Muscle of arm (tissue), 12 donors: ENCODE measurements around the gene IQGAP2. TPM values are rescaled to one million over a fixed set of nuclear protein-coding genes. Genes with fewer than 3 reads are reported as not detected.
A peak's percentile ranks its signal among the peaks of the same experiment; 100 is the strongest.

Experiments used
- DNase-seq: peaks from one replicate; pipeline ENCODE4 v3.0.0-alpha.2; 2013
- polyA plus RNA-seq, 12 donors: library from polyadenylated mRNA; unstranded; fragments of 120-200 nt; gene quantifications; one replicate each; pipeline ENCODE4 v1.2.1, GENCODE V29; 2013; ENCODE audit not compliant: insufficient read length in 12 of 12

IQGAP2 gene
- polyA plus RNA-seq, 12 donors = 7.7 to 38.7 (median 13.0) TPM; not detected in 1

GRCh38 chr5:76607353-76607871, 204.3 kb downstream of the IQGAP2 start:
- DNase-seq = no peak

GRCh38 chr5:76608833-76609232, 205.7 kb downstream of the IQGAP2 start:
- DNase-seq = peak; percentile 54

GRCh38 chr5:76610196-76610595, 207.1 kb downstream of the IQGAP2 start:
- DNase-seq = no peak

- no peak for DNase-seq
These were observed 209.9 kb downstream of the IQGAP2 start for GRCh38 chr5:76612942-76613341.

GRCh38 chr5:76615759-76616158, 212.7 kb downstream of the IQGAP2 start:
- DNase-seq = no peak

GRCh38 chr5:76616206-76616605, 213.1 kb downstream of the IQGAP2 start:
- no peak for DNase-seq

- DNase-seq = no peak
These were observed 214.1 kb downstream of the IQGAP2 start for GRCh38 chr5:76617229-76617628.

- DNase-seq = no peak
These were observed 214.6 kb downstream of the IQGAP2 start for GRCh38 chr5:76617675-76618074.

- no peak for DNase-seq
These were observed 217.1 kb downstream of the IQGAP2 start for GRCh38 chr5:76620166-76620565.

- no peak for DNase-seq
These were observed 219.0 kb downstream of the IQGAP2 start for GRCh38 chr5:76622076-76622475.

- no peak for DNase-seq
These were observed 220.0 kb downstream of the IQGAP2 start, which contains the start of gene F2RL2 for GRCh38 chr5:76622973-76623596. F2RL2 (minus strand) TSS chr5:76623403; CDS start chr5:76623230, 173 bp downstream.

GRCh38 chr5:76625087-76625815, 222.2 kb downstream of the IQGAP2 start:
- DNase-seq = no peak

- no peak for DNase-seq
These were observed 223.7 kb downstream of the IQGAP2 start for GRCh38 chr5:76626738-76627137.

GRCh38 chr5:76634661-76635060, 231.6 kb downstream of the IQGAP2 start:
- DNase-seq = no peak

- DNase-seq = no peak
These were observed 234.4 kb downstream of the IQGAP2 start for GRCh38 chr5:76637490-76637889.

- DNase-seq = no peak
These were observed 235.4 kb downstream of the IQGAP2 start for GRCh38 chr5:76638479-76638878.

- peak; percentile 69 for DNase-seq
These were observed 238.5 kb downstream of the IQGAP2 start for GRCh38 chr5:76641514-76642120.

GRCh38 chr5:76642390-76643040, 239.4 kb downstream of the IQGAP2 start:
- no peak for DNase-seq

GRCh38 chr5:76643371-76643770, 240.3 kb downstream of the IQGAP2 start:
- DNase-seq = no peak

GRCh38 chr5:76649140-76649539, 246.1 kb downstream of the IQGAP2 start:
- DNase-seq = no peak

GRCh38 chr5:76652809-76653414, 249.8 kb downstream of the IQGAP2 start:
- no peak for DNase-seq

GRCh38 chr5:76657091-76657490, 254.0 kb downstream of the IQGAP2 start:
- DNase-seq = no peak
